OCI-LY7 (cell line): ENCODE measurements around the gene NAA40. TPM values are rescaled to one million over a fixed set of nuclear protein-coding genes. Genes with fewer than 3 reads are reported as not detected.
A peak's percentile ranks its signal among the peaks of the same experiment; 100 is the strongest.

Experiments
- BruUV-seq: library from RNA; stranded (reverse); fragments of 400-500 nt; replicated peaks from 2 replicates; lab custom pipeline; 2021; lab: Mats Ljungman, UMichigan
- CTCF ChIA-PET: fragments of 300-600 bp; sonication (Branson Sonifier 250); formaldehyde crosslinking; loops from one replicate; lab custom pipeline; 2022; ENCODE audit warnings: antibody characterized with exemption; ENCODE audit not compliant: unreplicated experiment; lab: Charles Lee
- POLR2A ChIA-PET: fragments of 300-600 bp; sonication (Branson Sonifier 250); formaldehyde crosslinking; loops from one replicate; lab custom pipeline; 2022; ENCODE audit warnings: antibody characterized with exemption; lab: Charles Lee
- DNase-seq: peaks from one replicate; pipeline ENCODE4 v3.0.0-alpha.2; 2015; ENCODE audit warnings: low spot score
- H2AFZ ChIP-seq: fragments of 200-600 bp; sonication (generic), shearing (Covaris generic); 2 replicates; pipeline ENCODE4 v1.6.1; 2014; ENCODE audit warnings: mild to moderate bottlenecking, antibody characterized with exemption, low read length, moderate library complexity
- H3K27ac ChIP-seq: fragments of 200-600 bp; sonication (generic); 2 replicates; pipeline ENCODE4 v1.5.1; 2014; ENCODE audit warnings: mixed run types, low read depth, mild to moderate bottlenecking, moderate library complexity, low read length, inconsistent platforms; ENCODE audit not compliant: poor library complexity, severe bottlenecking
- H3K36me3 ChIP-seq: fragments of 200-600 bp; sonication (generic); 2 replicates; pipeline ENCODE4 v1.6.1; 2014; ENCODE audit warnings: mild to moderate bottlenecking, antibody characterized with exemption, low read length, moderate library complexity, mixed read lengths; ENCODE audit not compliant: insufficient read depth
- H3K4me1 ChIP-seq: fragments of 200-600 bp; sonication (generic); 2 replicates; pipeline ENCODE4 v1.5.1; 2014; ENCODE audit warnings: mild to moderate bottlenecking, low read length; ENCODE audit not compliant: insufficient read depth, poor library complexity, severe bottlenecking
- H3K4me2 ChIP-seq: fragments of 200-600 bp; sonication (generic); 2 replicates; pipeline ENCODE4 v1.6.1; 2014; ENCODE audit warnings: mild to moderate bottlenecking, low read length
- H3K4me3 ChIP-seq: fragments of 200-600 bp; sonication (generic); 2 replicates; pipeline ENCODE4 v1.5.1; 2014; ENCODE audit warnings: mild to moderate bottlenecking, low read depth, low read length; ENCODE audit not compliant: poor library complexity, severe bottlenecking
- H3K79me2 ChIP-seq: fragments of 200-600 bp; sonication (generic); 2 replicates; pipeline ENCODE4 v1.6.1; 2016; ENCODE audit warnings: low read depth, mild to moderate bottlenecking, low read length, moderate library complexity, mixed read lengths; ENCODE audit not compliant: insufficient read depth
- H3K9me2 ChIP-seq: fragments of 200-600 bp; sonication (generic); 2 replicates; pipeline ENCODE4 v1.6.1; 2016; ENCODE audit warnings: mild to moderate bottlenecking, low read length, mixed read lengths; ENCODE audit not compliant: insufficient read depth
- H3K9me3 ChIP-seq: fragments of 200-600 bp; sonication (generic); 2 replicates; pipeline ENCODE4 v1.6.1; 2014; ENCODE audit warnings: mild to moderate bottlenecking, mixed run types, low read length, mixed read lengths
- H4K20me1 ChIP-seq: fragments of 200-600 bp; sonication (generic); 2 replicates; pipeline ENCODE4 v1.6.1; 2014; ENCODE audit warnings: mild to moderate bottlenecking, antibody characterized with exemption, low read length, moderate library complexity, mixed read lengths; ENCODE audit not compliant: insufficient read depth
- CTCF ChIP-seq: fragments of 200-600 bp; sonication (generic); conservative IDR thresholded peaks from 2 replicates; pipeline ENCODE4 v1.5.1; 2014; ENCODE audit warnings: mild to moderate bottlenecking, antibody characterized with exemption, low read length, moderate library complexity, mixed read lengths
- EZH2phosphoT487 ChIP-seq: fragments of 200-600 bp; sonication (generic); IDR thresholded peaks from 2 replicates; pipeline ENCODE4 v1.6.1; 2018; ENCODE audit warnings: low read depth, borderline replicate concordance, mild to moderate bottlenecking, mixed run types, antibody characterized with exemption, low read length, moderate library complexity, mixed read lengths
- intact Hi-C: fragments of 100-400 bp; cut with micrococcal nuclease; formaldehyde crosslinking; loops from one replicate; pipeline ENCODE4 v1.10.0; 2022; ENCODE audit not compliant: unreplicated experiment
- total RNA-seq, 2 experiments: library from RNA; depleted of rRNA in 1 of 2; stranded (reverse); fragments of >200 nt in 1 of 2; shearing (Covaris generic) in 1 of 2; gene quantifications; 2 replicates each; pipeline ENCODE4 v1.2.3, GENCODE V29; 2014 to 2022

Gene NAA40
- total RNA-seq, 2 experiments from 2014 or later = 24.5 to 45.5 TPM

- H2AFZ ChIP-seq = peak within 1 kb of the TSS; percentile 89
- no peaks in the 10 kb centered on the region for H3K79me2 ChIP-seq
- H3K9me3 ChIP-seq = no peaks in the 10 kb centered on the region
- POLR2A ChIA-PET = no interaction called here
- H3K27ac ChIP-seq = peak within 1 kb of the TSS; percentile 29
- H3K4me3 ChIP-seq = peak within 1 kb of the TSS; percentile 71
- CTCF ChIA-PET = interaction anchor here (0.6 kb wide), 1 partner anchor 235 kb away, joined by 4 read pairs; no protein-coding TSS in a partner anchor
- H4K20me1 ChIP-seq = no peaks in the 10 kb centered on the region
- H3K4me1 ChIP-seq = peaks cover 32% of the 10 kb centered on the region
- H3K36me3 ChIP-seq = no peaks in the 10 kb centered on the region
- DNase-seq = peak; percentile 91
- no peak for TF ChIP-seq EZH2phosphoT487
- no peak for TF ChIP-seq CTCF
- intact Hi-C loops = loop anchor here (2.0 kb wide), 2 partner anchors 22 to 78 kb away; partner anchors contain the start of genes MARK2 and NAA40
- no peaks in the 10 kb centered on the region for H3K9me2 ChIP-seq
- BruUV-seq = no TSS peak
- H3K4me2 ChIP-seq = peak within 1 kb of the TSS; percentile 100
Measured at GRCh38 chr11:63916837-63917691, 21.7 kb upstream of the NAA40 start, which contains the start of gene RCOR2. RCOR2 (minus strand) TSS chr11:63917164; CDS start chr11:63916456, 708 bp downstream.

GRCh38 chr11:63917692-63918506 lies 20.9 kb upstream of the NAA40 start:
- Histone ChIP-seq H3K79me2 (no peaks in the 10 kb centered on the region), H2AFZ (peak overlapping the region; percentile 89), H3K9me3 (no peaks in the 10 kb centered on the region), H3K9me2 (no peaks in the 10 kb centered on the region), H3K27ac (peak overlapping the region; percentile 29), H3K4me2 (peak overlapping the region; percentile 100), H4K20me1 (no peaks in the 10 kb centered on the region), H3K36me3 (no peaks in the 10 kb centered on the region), H3K4me3 (peak overlapping the region; percentile 71), H3K4me1 (peaks cover 32% of the 10 kb centered on the region)
- peak; percentile 48 for DNase-seq
- BruUV-seq = no TSS peak
- intact Hi-C loops = loop anchor here (2.0 kb wide), 2 partner anchors 21 to 79 kb away; partner anchors contain the start of genes MARK2 and NAA40
- CTCF ChIA-PET = no interaction called here
- TF ChIP-seq EZH2phosphoT487 (no peak), CTCF (no peak)
- POLR2A ChIA-PET = no interaction called here
